ENCODE results near the gene ACAA1. TPM values are rescaled to one million over a fixed set of nuclear protein-coding genes. Genes with fewer than 3 reads are reported as not detected.

ACAA1 gene
- total RNA-seq, 1 donor from 2014 or later, result 24.6 TPM

DNA sequence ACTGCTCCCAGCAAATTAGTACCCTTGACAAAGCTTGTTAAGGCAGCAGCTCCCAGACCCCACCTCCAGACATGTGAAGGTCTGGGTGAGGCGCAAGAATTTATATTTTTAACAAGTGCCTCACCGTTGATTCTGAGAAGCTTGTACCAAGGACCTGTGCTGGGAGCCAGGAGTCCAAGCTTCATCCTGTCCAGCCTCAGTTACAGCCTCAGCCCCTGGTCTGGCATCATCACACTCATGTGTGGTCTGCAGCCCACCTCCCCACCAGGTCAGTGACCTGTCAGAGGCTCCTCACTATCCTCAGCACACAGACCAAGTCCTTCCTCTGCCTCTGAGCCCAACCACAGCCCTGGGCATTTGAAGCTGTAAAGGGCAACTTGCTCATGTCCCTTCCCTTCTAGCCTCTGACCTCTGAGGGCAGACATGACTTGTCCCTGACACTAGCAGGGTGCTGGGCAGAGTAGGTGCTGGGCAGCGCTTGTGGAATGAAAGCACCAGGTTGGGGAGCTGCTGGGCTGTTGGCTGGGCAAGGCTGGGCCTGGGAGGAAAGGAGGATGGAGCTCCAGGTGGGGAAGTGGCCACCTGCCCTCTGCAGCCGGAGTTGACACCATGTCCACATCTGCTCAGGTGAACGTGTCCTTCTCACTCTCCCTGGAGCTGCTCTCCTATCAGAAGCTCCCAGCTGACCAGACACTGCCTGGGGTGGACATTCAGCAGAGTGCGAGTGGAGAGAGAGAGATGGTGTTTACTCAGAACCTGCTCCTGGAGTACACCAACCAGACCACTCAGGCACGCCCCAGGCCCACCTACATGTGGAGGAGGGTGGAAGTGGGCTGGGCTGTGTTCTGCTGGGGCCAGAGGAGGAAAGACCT is 16.9 kb downstream of the ACAA1 start:
- no peak for DNase-seq (ENCODE audit: low spot score)

DNA sequence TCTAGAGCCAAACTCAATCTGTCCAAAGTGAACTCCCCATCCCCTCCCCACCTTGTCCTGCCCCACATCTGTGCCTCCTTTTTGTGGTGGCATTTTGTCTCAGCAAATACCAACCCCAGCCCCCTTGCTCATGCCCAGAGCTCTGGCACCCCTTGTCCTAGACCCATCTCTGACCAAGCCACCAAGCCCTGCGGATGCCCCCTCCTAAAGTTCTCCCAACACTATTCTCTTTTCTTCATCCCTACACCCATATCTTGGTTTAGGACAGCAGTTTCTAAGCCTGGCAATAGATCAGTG is 17.7 kb downstream of the ACAA1 start:
- no peak for DNase-seq (ENCODE audit: low spot score)

DNA sequence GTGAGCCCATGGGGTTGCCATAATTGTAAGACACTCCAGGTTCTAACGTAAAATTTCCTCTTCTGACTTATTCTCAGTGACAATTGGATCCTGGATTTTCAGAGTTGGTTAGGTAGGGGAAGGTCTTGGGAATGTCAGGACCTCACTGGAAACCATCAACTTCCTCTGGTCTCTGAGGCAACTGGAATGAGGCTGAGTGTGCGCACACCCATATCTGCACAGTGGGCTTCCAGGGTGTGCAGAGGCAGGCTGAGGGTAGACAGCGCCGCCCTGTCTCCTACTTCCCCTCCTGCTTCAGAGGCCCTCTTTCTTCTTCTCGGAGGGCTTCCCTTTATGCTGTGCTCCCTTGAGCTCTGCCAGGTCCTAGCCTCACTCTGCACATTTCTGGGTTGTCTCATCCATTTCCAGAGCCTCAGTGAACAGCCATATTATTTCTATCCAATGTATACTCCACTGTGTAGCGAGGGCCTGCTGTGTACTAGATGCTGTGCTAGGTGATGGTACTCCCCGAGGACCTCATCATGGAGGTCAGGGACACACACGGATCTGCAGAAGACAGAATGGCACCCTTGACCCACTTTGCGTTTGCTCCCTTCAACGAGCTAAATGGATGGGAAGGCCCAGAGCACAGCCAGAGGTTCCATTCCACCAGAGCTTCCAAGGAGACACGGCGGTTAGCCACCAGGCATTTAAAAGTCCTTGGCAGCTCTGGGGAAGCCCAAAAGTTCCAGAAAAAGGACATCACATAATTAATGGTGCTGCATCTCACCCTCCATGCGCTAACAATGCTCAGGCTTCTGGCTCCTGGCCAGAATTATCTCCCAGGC is 18.3 kb downstream of the ACAA1 start:
- no peak for DNase-seq (ENCODE audit: low spot score)

DNA sequence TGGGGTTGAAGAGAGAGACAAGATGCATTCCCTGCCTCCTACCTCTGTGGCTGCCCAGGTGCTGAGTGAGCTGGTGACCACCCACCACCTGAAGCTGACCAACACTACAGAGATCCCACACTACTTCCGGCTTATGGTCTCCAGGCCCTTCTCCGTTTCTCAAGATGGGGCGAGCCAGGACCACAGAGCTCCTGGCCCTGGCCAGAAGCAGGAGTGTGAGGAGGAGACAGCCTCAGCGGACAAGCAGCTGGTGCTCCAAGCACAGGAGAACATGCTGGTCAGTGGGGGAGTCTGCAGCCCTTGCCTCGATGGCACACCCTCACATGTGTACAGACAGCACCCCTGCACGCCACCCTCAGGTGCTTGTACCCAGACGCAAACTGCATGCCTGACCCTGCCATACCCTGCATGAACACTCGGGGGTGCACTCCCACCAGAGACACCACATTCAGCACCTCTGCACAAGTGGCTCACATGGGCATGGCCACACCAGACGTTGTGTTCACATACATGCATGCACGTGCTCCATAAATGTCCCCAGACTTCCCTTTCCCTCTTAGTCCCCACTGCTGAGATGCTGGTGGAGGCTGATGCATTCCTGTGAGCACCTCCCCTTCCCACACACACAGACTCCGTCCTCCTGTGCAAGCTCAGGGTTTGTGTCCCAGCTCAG is 19.0 kb downstream of the ACAA1 start:
- DNase-seq (ENCODE audit: low spot score), result peak; percentile 33

DNA sequence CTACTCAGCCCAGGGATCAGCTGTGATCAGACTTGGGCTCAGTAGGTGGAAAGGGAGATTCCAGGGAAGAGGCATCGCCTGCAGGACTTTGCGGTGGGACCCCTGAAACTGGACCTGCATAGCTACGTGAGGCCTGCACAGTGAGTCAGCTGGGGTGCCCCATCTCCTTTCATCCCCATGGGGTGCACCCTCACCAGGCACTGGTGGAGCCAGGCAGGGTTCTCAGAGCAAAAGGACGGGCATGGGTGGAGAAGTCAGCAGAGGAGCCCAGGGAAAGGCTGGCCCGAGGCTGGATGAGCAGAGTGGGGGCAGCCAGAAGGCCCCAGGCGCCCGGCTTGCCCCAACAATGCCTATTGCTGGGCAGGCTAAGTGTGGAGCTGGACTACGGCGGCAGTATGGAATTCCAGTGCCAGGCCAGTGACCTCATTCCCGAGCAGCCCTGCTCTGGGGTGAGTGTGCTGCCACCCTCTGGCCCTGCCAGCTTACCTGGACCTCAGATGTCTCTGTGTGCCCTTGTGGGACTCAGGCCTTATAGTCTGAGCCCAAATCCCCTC is 19.7 kb downstream of the ACAA1 start:
- DNase-seq (ENCODE audit: low spot score), result no peak

DNA sequence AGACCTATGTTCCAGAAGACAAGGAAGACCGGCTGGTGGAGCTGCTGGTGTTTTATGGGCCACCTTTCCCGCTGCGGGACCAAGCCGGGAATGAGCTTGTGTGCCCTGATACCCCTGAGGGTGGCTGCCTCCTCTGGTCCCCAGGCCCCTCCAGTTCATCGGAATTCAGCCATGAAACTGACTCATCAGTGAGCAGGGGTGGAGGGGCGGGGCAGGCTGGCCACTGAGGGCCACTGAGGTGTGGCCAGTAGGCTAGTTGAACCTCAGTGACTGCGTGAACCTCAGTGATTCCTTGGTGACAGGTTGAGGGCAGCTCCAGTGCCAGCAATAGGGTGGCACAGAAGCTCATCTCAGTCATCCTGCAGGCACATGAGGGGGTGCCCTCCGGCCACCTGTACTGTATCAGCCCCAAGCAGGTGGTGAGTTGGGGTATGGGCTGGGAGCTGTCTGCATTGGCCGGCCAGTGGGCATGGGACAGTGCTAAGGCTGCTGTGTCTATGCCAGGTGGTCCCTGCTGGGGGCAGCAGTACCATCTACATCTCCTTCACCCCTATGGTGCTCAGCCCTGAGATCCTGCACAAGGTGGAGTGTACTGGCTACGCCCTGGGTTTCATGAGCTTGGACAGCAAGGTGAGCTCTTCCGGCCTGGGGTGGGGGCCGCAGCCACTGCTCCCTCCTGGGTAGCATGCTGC is 20.3 kb downstream of the ACAA1 start:
- no peak for DNase-seq (ENCODE audit: low spot score)

DNA sequence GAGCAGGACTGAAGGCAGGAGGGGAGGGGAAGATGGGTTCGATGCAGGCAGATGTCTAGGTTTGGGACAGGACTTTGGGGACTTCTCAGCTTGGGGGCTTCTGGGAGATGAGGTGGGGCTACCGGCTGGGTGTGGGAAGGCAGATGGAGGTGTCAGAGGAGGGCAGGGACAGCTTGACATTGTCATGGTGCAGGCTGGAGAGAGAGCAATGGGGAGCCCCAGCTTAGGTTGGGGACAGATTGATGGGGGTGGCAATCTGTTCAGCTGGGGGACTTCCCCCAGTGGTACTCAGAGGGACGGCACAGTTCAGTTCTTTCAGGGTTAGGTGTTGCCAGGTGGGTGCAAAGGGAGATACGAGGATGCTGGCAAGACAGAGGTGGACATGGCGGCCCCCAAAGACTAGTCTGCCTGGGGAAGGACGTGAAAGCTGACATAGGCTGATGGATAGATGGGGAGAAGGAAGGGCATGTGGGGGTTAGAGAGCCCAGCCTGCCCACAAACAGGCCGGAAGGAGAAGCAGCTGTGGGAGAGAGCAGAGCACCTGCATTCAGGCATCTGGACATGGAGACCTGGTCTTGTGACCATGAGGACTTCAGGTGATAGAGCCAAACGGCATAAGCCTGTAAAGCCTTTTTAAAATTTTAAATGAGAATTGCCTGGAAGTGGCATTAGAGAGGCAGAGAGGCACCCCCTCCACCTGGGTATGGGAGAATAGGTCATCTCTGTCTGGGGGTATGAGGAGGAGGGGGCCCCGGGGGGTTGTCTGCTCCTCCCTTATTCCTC is 21.1 kb downstream of the ACAA1 start:
- DNase-seq (ENCODE audit: low spot score), result no peak

DNA sequence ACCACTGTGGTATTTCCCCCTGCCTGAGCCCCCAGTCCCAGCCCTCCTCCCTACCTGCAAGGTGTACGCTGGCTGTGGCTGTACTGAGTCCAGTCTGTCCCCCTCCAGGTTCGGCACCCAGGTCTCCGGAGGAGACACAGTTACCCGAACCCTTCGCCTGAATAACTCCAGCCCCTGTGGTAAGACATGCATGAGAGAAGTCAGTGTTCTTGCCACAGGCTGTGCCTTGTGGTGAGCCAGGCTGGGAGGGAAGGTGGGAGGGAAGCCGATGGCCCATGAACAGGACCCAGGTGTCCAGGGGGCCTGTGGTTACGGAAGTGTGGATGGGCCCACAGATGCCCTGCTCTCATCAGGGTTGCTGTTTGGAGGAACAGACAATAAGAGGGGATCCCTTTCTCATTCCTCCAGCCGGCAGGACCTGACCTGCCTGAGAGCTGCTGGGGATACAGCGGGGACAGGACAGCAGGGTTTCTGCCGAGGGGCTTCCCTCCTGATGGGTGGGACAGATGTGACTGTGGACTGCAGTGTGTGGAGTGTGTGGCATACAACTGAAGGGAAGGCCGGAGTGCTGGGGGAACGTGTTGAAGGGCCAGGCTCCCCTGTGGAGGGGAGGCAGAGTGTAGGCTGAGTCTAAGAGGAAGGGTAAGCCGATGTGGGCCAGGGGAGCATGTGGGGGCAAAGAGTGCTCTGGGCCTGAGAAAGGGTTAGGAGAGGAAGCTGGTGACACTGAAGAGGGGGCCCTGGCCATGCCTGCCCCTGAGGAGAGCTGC is 21.9 kb downstream of the ACAA1 start:
- no peak for DNase-seq (ENCODE audit: low spot score)

DNA sequence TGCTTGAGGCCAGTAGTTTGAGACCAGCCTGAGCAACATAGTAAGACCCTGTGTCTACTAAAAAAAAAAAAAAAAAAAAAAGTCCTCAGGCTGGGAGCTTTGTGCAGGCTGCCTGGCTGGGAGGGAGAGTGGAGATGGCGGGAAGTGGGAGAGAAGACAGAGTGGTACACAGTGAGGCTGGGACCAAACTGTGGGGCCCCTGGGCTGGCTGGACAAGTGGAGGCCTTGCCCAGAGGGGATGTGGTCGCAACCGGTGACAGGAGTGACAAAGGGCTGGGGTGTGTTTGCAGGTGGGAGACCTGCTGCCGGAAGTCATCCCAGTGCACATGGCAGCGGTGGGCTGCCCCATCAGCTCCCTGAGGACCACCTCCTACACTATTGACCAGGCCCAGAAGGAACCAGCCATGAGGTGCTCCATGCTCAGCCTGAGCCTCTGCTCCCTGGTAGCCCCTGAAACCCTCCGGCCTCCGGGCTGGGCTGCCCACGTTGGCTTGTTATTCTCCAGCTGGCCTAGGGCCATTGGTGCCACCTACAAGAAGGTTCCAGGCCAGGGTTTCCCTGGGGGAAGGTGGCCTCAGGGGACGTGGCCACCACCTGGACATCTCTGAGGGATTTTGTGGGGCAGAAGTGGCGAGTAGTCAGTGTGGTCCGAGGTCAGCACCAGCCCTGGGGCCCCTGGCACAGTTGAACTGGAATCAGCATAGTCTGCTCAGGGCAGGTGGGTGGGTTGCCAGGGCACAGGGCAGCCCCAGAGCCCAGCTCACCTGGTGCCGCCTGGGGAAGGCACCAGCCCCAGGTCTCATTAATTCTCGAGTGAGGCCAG is 22.7 kb downstream of the ACAA1 start:
- DNase-seq (ENCODE audit: low spot score), result no peak

DNA sequence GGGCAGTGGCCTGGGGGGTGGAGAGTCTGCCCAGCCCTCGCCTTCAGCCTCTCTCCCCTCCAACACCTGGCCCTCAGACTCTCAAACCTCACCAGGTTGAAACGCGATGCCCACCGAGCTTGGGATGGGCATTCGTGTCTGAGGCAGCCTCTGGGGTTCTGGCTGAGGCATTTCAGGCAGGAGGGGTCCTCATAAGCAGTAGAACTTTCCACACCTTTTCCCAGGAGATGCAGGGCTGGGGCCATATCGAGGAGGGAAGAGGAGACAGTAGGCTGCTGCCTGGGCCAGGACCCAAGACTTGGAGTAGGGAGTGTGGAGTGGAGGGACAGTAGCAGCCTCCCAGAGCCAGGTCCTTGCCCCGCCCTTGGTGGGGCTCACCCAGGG is 24.6 kb downstream of the ACAA1 start:
- DNase-seq (ENCODE audit: low spot score), result no peak

DNA sequence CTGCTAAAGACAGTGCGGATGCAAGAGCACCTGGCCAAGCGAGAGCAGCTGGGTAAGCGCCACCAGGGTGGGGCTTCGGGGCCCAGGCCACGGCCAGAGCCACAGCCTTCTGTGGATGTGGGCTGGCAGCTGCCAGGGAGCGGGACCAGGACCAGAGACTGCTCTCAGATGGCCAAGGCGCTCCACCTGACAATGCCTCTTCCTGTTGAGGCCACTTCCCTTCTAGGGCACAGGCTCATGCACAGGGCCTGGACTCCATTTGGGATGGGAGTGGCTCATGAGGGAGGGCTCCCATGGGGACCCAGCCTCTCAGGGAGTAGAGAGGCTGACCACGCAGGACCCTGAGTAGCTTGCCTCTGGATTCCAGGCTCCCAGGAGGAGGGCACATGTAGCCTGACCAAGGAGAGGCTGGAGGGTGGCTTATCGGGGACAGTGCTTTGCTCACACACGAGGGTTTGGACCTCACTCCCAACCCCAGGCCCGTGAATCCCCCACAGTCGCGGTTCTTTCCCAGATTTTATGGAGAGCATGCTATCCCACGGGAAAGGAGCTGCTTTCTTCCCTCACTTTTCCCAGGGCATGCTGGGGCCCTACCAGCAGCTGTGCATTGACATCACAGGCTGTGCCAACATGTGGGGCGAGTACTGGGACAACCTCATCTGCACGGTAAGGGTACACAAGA is 25.1 kb downstream of the ACAA1 start:
- no peak for DNase-seq (ENCODE audit: low spot score)

DNA sequence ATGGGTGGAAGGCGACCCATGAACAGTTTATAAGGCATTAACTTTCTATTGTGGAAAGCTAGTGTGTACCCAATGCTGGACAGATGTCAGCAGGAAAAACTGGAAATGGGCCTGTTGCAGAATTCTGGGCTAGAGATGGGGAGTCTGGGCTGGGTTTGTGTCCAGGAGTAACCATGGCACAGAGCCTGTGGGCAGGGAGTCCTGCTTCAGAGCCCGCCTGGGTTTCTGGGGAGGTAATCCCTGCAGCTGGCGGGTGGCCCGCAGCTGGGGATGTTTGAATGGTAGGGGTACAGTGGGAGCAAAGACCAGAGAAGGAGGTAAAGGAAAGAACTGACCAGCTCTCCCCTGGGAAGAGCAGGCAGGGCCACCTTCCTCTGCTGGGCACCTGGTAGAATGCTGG is 25.7 kb downstream of the ACAA1 start:
- no peak for DNase-seq (ENCODE audit: low spot score)

DNA sequence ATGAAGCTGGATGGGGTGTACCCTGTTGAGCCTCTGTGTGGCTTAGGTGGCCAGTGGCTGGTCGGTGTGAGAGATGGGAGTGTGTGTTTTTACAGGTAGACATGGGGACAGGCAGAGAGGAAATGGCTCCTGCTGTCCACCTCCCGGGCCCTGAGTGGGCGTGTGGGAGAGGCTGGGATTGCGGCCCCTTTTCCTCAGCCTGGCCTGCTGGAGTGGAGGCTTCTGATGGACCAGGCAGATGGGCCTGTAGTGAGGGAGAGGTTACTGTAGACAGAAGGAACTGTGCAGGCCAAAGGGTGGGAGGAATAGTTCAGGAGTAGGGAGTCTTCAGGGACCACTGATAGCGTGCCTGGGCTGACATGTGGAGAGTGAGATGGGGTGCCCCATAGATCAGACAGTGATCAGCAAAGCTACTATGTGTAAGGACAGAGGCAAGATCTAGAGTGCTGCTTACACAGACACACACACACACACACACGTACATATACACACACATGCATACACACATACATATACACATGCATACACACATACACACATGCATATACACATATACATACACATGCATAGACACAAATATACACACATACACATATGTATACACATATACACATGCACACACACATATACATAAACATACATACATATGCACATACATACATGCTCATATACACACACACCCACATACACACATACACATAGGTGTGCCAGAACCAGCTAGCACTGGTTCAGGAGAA is 26.4 kb downstream of the ACAA1 start:
- DNase-seq (ENCODE audit: low spot score), result no peak

DNA sequence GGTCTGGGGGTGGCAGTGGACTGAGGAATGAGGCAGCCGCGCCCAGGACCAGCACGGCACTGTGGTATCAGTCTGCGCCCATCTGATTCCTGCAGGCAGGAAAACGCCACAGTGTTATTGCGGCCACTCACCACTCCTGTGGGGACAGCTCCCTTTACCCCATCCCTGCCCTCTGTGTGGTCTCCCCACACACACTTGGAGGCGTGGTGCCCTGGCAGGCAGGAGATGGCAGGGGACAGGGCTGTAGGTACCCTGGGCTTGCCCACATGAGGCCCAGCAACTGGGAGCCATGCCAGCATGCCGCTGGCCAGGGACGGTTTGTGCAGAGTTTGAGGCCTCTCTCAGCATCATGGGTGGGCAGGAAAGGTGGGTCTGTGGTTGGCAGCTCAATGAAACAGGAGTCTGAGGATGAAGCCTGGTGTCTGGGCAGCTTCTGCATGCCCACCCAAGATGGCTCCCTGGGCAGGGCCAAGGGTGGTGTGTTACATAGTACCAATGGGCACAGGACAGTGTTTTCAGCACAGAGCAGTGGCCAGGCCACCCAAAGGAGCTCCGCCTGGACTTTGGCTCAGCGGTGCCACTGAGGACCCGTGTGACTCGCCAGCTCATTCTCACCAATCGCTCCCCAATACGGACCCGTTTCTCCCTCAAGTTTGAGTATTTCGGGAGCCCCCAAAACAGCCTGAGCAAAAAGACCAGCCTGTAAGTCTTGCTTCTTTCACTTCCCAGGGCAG is 27.2 kb downstream of the ACAA1 start:
- DNase-seq (ENCODE audit: low spot score), result no peak

DNA sequence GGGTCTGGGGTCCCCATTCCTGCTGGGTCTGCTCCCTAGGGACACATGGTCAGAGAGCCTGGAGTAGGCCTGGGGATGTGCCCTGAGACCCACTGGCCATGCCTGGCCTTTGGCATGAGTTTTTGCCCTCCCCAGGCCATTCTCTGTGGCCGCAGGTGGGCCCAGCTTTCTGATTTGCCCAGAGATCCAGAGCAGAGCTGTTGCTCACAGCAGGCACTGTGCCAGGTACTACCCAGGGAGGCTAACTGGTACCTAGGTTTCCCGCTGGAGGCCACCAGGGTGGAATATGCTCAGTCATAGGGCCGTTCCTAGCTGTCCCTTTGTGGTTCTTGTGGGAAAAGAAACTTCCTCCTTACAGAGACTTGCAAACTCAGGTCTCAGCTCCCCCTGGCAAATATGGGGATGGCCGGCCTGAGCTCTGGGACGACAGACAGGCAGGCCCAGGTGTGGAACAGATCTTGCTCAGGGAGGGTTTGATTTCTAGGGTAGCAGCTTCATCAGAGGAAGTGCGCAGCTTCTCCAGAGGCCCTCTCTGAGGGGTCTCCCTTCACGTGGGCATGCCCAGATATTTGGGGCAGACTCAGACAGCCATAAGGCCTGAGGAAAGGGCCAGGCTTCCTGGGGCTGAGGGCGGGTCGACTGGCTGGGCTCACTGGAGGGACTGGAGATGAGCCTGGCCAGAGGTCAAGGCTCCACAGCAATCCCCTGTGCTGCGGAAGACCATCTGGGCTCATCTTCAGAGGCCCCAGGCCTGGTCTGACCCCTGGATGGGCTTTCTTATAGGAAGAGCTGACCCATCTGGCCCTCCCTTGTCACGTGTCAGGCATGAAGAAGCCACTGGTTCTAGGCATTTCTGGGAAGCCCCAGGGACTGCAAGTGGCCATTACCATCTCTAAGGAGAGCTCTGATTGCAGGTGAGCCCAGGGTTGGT is 28.0 kb downstream of the ACAA1 start:
- no peak for DNase-seq (ENCODE audit: low spot score)
